Hypothalamus (tissue), 51 donors: Measurements from ENCODE around the gene KIF27.
"Not testable (repeated sequence)": the region's sequence is repeated elsewhere in the genome, so short reads cannot be mapped to it uniquely, and the experiment has no call there.

Experiments
- DNase-seq, 51 donors: peaks; one replicate each; lab custom pipeline; 2025; lab: John Stamatoyannopoulos, UW

The KIF27 gene, protein sequence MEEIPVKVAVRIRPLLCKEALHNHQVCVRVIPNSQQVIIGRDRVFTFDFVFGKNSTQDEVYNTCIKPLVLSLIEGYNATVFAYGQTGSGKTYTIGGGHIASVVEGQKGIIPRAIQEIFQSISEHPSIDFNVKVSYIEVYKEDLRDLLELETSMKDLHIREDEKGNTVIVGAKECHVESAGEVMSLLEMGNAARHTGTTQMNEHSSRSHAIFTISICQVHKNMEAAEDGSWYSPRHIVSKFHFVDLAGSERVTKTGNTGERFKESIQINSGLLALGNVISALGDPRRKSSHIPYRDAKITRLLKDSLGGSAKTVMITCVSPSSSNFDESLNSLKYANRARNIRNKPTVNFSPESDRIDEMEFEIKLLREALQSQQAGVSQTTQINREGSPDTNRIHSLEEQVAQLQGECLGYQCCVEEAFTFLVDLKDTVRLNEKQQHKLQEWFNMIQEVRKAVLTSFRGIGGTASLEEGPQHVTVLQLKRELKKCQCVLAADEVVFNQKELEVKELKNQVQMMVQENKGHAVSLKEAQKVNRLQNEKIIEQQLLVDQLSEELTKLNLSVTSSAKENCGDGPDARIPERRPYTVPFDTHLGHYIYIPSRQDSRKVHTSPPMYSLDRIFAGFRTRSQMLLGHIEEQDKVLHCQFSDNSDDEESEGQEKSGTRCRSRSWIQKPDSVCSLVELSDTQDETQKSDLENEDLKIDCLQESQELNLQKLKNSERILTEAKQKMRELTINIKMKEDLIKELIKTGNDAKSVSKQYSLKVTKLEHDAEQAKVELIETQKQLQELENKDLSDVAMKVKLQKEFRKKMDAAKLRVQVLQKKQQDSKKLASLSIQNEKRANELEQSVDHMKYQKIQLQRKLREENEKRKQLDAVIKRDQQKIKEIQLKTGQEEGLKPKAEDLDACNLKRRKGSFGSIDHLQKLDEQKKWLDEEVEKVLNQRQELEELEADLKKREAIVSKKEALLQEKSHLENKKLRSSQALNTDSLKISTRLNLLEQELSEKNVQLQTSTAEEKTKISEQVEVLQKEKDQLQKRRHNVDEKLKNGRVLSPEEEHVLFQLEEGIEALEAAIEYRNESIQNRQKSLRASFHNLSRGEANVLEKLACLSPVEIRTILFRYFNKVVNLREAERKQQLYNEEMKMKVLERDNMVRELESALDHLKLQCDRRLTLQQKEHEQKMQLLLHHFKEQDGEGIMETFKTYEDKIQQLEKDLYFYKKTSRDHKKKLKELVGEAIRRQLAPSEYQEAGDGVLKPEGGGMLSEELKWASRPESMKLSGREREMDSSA (N-terminal part only)

DNA sequence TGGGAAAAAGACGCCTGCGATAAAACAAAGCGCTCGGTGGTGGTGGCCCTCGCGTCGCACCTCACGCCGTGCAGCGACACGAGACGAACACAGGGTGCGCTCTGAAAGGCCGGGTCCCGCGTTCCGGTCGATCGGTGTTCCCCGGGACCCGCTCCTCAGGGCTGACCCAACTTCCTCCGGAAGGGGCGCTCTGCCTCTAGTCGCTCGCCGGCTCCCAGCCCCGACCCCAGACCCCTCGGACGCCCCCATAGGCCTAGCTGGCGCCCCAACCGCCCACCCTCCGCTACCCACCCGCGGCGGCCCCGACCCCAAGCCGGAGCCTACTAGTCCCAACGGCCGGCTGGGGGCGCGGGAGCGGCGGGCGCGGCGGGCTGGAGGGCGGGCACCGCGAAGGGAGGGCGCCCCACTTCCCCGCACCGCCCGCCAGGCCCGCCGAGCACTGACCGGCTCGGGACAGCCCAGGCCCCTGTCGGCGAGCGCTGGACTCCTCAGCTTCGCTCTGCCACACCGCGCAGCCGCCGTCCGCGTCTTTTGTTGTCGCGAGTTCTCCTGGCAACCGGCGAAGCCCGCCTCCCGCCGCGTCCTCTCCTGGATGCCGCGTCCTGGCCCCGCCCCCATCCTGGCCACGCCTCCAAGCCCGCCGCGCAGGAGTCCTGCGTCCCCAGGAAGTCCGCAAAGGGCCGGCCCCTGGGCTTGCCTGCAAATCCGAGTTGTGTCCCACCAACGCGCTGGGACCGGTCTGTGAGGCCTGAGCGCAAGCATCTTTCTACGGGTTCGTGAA, at the start of gene KIF27:
Gene KIF27 (minus strand): TSS at position 506 of the 781 bp plus-strand sequence. CDS start 5,841 bp downstream, outside the sequence.
- DNase-seq: peak; percentile 61 to 99 (median 95)

DNA sequence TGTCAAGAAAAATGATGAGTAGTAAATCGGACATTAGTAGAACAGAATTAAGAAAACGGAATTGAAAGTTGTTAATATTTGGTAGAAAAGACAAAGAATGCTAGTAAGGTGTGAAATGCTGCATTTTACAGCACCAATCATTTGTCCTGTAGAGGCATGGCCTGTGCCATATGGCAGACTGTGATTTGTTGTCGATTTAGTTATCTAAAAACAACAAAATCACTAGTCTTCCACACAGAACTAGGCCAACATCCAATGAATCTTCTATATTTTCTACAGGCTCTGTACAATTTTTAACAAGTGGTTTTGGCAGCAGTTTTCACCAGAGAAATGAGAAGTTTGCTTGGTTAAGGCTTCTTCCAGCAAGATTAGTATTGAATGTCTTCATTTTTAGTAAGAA, 48.4 kb upstream of the KIF27 start:
- DNase-seq: no peak

DNA sequence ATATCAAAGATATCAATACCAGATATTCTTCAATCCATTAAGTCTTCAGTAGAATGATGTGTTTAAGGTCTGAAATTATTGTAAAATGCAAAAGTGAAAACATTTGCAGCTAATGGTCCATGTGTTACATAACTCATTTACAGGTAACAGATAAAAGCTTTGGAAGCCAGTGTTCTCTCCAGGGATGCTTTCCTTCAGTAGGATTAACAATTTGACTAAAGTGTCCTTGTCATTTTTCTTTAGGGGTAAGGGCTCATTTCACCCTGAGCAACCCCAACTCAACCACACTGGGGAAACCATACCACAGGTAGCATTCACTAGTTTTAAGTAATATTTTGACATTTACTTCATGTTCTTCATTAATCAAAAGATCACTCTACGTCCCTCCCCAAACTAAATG, 45.8 kb upstream of the KIF27 start:
- DNase-seq: no peak

DNA sequence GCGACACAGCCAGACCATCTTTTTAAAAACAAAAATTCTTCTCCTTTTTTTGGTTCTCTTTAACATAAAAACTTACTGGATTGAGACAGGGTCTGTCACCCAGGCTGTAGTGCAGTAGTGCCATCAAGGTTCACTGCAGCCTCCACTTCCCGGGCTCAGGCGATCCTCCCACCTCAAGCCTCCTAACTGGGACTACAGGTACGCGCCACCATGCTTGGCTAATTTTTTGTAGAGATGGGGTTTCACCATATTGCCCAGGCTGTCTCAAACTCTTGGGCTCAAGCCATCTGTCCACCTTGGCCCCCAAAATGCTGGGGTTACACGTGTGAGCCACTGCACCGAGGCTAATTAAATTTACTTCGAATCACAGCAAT, 45.0 kb upstream of the KIF27 start:
- no peak for DNase-seq

GRCh38 chr9:83965350-83966208, 44.3 kb upstream of the KIF27 start:
- peak in 1 of 51 donors; percentile 47 for DNase-seq

- DNase-seq: no peak
These were observed 43.7 kb upstream of the KIF27 start for GRCh38 chr9:83964973-83965349.

DNA sequence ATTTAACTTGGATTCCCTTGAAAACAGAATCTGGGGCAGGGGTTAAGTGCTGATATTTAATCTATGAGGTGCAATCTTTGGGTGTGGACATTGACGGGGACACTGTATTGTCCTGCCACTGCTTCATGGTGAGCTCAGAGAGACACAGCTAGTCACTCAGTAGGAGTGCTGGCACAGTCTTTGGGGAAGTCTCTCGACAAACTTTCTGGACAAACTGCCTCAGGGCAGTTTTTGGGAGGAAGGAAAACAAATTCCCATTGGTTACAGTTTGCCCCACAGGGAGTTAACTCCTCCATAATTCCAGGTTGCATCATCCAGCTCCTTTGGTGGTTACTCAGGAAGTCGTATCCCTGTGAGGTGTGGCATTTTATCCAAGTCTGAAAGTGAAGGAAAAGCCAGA, 40.9 kb upstream of the KIF27 start:
- DNase-seq: no peak

- no peak for DNase-seq
These were observed 39.8 kb upstream of the KIF27 start for GRCh38 chr9:83960991-83961390.

DNA sequence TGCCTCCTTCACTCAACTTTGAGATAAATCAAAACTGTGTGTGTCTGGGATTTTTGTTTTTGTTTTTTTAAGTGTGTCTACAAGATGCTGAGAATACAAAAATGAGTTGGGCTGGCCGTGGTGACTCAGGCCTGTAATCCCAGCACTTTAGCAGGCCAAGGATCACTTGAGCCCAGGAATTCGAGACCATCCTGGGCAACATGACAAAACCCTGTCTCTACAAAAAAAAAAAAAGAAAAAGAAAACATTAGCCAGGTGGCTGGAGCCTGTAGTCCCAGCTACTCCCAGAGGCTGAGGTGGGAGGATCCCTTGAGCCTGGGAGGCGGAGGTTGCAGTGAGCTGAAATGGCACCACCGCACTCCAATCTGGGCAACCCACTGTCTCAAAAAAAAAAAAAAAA, 37.8 kb upstream of the KIF27 start:
- DNase-seq: no peak

GRCh38 chr9:83957248-83957513, 35.9 kb upstream of the KIF27 start:
- DNase-seq: no peak

DNA sequence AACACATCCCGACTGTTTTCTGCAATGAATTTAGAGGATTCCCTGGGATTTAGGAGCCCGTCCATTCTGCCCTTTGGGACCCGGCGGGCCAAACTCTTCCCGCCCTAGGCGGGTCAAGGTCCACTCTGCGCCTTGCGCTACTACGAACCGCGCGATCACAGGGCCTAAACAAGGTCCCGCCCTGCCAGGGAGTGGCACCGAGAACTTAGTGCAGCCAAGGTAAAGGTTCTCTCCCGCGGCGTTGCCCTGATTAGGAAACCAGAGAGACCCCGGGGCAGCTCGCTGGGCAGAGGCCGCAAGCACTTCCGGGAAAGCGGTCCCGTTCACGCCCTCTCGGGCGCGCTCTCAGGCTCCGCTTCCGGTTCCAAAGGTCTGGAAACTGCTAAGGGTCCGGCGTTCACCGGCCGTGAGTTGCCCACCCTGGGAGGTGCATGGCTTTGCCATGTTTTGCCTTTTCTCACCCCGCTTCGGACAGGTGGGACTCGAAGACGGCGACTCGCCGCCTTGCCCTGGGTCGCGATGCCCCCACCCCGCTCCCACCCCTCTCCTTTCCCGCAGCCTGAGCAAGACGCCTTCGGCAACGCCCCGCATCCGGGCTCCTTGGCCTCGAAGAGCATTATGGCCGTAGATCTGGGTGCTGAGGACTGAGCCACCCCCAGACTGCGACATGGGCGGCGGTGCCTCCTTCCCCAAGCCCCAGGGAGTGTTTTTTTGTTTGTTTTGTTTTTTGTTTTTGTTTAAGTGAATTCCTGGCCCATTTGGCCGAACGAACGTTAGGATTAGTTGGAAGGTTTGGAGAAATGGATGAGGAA, 35.4 kb upstream of the KIF27 start:
- peak in 50 of 51 donors; percentile 18 to 93 (median 69) for DNase-seq

- DNase-seq: peak in 24 of 51 donors; percentile 13 to 75 (median 40)
These were observed 34.8 kb upstream of the KIF27 start for GRCh38 chr9:83956086-83956435.

DNA sequence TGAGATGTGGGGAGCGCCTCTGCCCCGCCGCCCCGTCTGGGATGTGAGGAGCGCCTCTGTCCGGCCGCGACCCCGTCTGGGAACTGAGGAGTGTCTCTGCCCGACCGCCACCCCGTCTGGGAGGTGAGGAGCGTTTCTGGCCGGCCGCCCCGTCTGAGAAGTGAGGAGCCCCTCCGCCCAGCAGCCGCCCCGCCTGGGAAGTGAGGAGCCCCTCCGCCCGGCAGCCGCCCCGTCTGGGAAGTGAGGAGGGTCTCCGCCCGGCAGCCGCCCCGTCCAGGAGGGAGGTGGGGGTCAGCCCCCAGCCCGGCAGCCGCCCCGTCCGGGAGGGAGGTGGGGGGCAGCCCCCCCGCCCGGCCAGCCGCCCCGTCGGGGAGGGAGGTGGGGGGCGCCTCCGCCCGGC, 26.9 kb upstream of the KIF27 start:
- not testable (repeated sequence) for DNase-seq

DNA sequence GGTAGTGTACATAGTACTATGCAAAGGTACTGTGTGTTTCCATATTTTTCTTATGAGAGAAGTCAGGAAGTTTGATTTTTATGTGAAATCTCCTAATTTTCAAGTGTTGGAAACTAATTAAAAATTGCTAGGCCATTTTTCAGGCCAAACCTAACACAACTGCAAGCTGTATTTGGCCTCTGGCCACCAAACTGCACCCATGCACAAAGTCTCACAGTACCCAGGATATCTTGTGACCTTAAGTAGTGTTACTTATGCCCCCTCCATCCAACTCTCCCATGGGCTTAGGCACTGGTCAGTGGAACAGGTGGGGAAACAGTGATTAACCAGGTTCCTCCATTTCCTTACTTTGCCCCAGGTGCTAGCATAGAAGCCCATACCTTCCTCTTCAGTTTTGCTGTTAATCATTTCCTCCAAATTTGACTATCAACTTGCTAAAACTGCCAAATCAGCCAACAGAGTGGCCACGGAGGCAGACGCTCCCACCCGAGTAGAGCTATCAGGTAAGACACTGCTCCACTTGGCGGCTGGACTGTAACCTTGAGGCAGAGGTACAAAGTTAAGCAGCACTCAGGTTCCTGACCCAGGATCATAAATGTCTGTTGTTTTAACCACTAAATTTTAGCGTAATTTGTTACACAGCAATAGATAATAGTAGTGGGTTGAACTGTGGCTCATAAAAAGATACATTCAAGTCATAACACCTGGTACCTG, 19.5 kb upstream of the KIF27 start:
- no peak for DNase-seq

DNA sequence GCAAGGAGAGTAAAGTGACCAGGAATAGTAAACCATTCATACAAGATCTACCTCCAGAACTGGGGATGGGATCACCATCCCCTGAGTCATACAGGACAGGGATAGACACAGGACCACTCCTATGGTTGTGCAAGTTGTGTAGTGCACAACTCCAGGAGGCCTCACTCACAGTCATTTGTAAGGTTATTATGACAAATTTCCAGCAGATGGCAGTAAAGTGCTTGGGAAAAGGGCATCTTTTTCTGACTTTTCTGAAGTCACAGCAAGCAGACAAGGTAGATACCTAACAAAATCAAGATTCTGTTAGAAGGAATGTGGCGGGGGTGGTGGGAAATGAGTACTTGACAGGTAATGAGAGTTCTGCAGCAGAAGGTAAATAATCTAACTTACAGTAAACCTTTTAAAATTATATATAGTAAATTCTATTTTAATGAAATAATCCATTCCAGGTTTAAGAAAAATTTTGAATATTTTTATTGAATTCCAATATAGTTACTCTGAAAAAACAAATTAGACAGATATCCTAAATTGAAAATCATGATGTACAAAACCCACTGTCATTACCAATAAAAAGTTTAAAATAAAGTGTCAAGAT, 16.7 kb upstream of the KIF27 start:
- peak in 9 of 51 donors; percentile 1 to 61 (median 11) for DNase-seq

DNA sequence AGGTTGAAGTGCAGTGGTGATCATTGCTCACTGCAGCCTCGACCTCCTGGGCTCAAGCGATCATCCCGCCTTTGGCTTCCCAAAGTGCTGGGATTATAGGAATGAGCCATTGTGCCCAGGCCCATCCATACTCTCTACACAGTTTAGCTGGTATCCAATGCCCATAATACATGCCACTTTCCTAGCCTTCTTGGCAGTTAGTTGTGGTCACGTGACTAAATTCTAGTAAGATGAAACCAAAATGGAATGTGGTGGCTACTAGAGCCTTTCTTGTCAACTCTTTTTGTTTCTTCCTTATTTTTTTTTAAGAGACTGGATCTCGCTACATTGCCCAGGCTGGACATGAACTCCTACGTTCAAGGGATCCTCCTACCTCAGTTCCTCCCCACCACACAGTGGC, 15.3 kb upstream of the KIF27 start:
- no peak for DNase-seq

DNA sequence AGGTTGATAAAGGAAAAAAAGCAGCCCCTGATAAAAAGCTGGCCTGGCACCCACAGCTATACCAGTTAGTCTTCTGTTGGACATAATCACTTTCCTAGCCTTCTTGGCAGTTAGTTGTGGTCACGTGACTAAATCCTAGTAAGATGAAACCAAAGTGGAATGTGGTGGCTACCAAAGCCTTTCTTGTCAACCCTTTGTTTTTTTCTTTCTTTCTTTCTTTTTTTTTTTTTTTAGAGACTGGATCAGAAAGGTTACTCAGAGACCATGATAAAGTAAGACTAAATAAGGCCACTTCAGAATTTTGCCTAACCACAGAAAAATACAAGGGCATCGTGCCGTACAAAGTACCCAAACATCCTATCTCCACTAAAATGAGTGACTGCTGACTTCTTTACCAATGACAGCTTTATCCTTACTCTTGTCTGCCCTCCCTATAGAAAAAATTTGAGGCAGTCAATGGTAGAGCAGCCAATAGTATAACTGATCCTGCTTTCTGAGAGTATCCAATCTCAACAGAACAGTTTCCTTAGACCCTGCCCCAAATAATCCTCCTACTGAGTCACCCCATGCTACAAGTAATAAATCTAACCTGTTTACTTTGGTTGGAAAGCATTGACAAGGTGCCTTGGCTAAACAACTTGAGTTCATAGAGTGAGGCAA, 14.2 kb upstream of the KIF27 start:
- DNase-seq: no peak
